HG02943 (cell line): ENCODE measurements around the gene COL23A1.

Experiments used
- ATAC-seq: cut with Tn5 transposase; IDR thresholded peaks from one replicate; pipeline ENCODE4 v1.9.1; 2021; ENCODE audit warnings: mild to moderate bottlenecking, low read depth, moderate library complexity; ENCODE audit not compliant: unreplicated experiment

Gene COL23A1

DNA sequence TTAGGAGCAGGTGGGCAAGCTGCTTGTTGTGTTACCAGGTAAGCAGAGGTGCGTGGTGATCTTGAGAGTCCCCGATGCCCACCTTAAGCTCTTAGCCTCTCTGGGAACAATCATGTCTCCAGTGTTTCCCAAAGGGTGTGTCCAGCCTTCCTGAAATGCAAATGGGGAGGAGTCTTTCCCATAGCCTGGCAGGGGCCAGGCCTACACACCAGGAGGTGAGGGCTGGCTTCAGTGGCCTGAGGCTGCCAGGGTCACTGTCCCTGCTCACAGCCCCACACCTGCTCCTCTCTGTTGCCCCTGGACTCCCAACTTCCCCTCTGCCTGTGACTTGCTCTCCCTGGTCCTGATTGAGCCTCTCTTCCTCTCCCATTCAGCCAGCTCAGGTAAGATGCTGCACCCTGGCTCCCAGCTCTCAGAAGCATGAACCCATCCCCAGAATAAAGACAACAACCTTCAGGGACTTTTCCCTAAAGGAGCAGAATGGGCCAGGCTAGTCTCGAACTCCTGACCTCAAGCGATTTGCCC, 291.8 kb downstream of the COL23A1 start:
- no peak for ATAC-seq

DNA sequence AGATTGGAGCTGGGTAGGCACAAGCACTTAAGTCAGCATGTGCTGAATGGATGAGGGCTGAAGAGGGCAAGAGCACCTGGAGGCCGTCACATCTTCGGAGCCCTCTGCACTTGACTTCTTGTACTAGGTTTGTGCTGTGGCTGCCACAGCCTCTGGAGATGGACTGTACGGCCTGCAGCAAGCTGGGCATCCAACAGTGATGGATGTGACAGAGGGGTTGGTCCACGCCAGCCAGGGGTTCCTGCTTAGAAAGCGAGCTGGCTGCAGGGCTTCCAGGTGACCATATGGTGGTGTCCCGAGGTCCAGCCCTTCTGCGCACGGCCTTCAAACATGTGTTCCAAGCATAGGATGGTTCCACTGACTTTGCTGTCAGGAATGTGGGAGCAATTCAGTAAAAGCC, 292.4 kb downstream of the COL23A1 start:
- ATAC-seq, result no peak

DNA sequence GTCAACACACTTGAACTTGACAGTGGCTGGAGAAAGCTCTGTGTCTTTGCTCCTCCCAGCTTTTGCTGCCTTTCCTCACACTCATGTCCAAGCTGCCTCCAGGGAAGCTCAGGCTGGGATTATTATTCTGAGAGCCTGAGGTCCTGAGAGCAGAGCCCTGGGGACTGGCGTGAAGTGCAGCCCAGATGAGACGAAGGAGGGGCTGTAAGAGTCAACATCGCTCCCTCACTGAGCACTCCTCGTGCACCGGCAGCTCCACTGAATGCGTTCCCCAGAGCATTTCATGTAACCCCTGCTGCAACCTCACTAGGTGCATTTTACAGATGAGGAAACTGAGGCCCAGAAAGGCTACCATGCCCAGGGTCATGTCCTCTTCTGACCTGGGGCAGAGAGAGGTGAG, 294.1 kb downstream of the COL23A1 start:
- ATAC-seq, result no peak

- no peak for ATAC-seq
These were observed 294.6 kb downstream of the COL23A1 start for GRCh38 chr5:178295589-178295988.

DNA sequence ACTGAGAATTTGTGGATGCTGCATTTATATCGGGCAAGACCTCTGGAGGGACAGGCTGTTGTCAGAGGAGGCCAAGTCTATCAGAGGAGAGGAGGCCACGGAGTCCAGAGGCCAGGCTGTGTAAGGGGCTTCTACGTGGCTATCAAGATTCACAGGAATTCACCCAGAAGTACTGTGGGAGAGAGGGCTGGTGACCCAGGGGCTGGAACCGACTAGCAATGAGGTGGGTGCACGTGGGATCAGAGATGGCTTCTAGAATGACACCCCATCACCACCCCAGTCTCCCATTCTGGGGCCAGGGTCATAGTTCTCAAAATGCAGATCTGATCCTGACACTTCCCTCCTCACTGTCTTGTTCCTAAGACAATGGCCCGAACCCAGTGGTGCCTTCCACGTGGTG, 296.4 kb downstream of the COL23A1 start:
- no peak for ATAC-seq

GRCh38 chr5:178293400-178293799, 296.8 kb downstream of the COL23A1 start:
- ATAC-seq, result no peak

- ATAC-seq, result no peak
These were observed 297.4 kb downstream of the COL23A1 start for GRCh38 chr5:178292826-178293205.

GRCh38 chr5:178291969-178292825, 298.0 kb downstream of the COL23A1 start:
- no peak for ATAC-seq

DNA sequence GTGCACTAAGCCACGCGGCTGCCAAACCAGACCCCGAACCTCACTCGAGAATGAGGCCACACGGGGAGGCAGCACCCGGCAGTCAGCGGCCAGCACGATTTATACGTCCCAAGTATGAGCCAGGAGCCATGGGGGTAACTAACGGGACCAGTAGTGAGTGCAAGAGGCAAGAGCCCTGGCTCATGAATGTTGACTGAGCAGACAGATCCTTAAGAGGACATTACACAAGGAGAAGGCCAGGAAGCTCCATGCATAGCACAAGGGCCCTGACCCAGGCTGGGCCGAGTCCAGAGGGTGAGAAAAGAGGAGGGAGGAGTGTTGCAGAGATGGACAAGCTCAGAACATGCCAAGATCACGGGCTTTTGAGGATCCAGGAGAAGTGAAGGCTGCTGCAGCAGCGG, 299.0 kb downstream of the COL23A1 start:
- no peak for ATAC-seq

DNA sequence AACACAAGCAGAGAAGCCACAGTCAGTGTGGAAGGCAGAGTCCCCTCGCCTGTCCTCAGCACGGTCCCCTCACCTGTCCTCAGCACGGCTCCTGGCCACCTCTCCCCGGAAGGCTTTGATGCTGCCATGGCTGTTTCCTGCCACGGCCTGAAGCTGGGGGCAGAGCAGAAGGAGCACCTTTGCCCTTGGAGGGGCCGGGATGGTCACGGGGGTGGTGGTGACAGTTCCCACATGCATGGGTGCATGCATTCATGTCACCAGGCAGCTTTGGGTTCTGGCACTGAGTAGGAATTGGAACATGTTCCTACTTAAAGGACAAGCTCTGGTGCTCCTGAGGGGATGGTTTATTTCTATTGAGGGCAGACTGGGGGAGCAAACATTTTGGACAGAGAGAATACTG, 299.8 kb downstream of the COL23A1 start:
- no peak for ATAC-seq

DNA sequence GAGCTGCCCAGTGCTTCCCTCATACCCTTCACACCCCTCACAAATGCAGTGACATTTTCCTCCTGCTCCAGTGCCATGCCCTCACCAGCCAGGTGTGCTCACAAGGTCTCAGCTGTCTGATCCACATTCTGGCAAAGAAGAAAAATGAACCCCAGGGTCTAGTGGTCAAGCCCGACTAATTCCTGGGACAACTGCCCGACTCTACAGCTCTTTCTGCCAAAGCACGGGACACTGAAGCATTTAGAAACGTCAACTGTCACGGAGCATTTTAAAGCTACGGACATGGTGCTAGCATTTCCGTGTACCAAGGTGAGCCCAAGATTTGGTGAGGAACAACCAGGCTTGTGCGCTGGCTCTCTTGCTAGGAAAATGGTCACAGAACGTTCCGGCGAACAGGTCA, 300.8 kb downstream of the COL23A1 start:
- ATAC-seq, result no peak

DNA sequence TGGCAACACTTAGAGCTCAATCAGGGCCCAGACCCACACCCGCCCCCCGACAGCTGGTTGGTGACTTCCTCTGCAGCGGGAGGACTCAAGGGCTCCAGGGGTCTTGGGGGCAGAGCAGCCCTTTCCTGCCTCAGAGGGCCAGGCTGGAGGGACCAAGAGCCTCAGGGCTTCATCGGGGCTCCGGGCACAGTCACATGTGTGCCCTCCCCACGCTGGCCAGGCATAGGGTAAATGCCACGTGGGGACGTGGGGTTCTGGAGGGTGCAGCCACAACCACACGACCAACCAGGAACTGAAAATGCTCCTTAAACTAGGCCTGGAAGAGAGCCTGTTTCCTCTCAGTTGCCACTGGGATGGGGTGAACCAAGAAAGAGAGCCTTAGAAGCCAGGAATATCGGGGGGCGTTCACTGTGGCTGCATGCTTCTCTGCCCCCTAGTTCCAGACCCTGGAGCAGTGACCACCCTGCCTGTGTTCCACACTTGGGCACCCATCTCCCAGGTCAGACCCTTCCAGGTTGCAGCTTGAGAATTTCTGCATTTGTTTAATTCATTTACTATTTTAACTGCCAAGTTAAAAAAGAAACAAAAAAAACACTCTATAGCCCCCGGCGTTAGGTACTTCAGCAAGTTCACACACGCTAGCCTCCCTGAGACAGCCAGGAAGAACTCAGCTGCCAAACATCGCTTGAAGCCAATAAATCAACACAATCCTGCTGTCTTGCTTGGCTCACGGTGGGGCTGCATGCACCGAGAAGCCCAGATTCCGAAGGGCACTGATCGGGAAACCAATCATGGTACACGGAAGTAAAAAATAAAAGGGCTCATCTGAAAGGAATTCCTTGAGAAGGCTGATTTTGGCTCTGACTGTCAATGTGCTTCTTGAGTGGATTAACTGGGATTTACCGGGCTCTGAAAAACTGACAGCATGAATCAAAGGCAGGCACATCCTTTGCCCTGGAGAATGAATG, 301.5 kb downstream of the COL23A1 start:
- ATAC-seq, result no peak

DNA sequence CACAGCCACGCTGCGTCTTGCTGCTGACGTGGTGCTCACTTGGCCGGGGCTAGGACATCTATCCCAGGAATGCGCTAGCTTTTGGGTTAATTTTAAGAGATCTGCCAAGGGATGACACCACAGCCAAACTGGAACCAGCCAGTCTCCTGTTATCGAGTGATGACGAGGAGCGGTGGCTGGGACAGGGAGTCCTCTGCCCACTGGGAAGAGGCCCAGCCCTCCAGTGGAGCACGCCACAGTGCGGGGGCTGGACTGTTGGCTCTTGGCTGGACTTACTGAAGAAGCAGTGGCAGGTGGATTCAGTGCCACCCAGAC, 302.4 kb downstream of the COL23A1 start:
- ATAC-seq, result no peak

DNA sequence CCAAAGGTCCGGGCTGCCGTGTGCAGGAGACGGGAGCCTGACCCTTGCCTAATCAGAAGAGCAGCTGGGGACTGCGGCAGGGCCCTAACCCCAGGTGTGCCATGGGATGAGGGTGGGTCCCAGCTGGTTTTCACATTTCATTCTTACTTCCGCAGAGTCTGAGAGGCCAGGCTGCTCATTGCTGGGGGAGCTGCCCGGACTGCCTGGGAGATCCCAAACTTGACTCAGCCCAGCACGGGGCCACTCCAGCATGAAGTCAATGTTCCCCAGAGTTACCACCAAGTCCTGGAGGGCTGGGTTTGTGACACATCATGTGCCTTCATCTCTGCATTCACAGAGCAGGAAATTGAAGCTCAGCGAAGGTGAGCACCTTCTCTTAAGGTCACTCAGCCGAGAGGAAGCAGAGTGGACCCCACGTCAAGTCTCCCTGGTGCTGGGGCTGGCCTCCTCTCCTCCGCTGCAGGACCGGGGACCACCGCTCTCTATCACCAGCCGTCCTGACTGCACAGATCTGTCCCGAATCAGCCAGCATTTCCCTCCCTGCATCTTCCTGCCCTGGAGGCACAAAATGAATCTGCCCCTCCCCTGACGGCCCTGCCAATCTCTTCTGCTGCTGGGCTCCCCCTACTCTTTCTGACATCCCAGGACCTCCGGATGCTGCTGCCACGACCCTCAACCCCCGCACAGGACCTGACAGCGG, 303.0 kb downstream of the COL23A1 start:
- ATAC-seq, result no peak

DNA sequence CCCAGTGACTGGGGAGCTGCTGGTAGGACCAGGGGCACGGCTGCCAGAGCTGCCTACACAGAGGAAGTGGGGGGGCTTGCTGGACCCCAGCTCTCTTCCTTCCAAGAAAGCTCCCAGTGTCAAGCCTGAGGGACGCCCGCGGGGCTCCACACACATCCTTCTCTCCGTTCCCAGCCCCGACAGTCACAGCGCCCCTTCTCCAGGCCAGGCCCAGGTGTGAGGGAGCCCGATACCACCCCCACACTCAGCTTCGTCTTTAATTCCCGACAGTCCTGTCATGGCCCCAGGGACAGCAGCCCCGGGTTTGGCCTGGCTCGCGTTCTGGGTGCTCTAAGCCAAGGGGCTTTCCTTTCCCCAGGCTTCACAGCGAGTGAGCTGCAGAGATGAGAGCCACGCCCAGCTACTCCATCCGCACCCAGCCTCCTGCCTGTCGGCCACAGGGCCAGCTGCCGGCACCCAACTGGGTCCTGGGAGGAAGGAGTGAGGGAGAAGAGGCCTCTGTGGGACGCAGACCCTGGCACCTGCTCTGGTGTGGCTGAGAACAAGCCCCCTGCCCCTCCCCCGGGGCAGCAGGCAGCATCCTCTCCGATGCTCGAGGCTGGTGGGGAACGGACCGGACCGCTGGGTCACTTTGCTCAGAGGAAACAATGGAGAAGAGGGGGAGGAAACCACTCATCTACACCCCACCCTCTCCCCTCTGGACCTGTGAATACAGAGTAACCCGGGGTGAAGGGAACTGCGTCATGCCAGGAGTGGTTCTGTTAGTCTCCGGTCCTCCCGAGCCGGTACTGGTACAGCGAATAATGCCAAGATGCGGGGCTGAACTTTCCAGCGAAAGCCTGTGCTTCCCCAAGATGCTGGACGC, 303.7 kb downstream of the COL23A1 start:
- no peak for ATAC-seq

GRCh38 chr5:178285399-178286225, 304.6 kb downstream of the COL23A1 start:
- ATAC-seq, result no peak

DNA sequence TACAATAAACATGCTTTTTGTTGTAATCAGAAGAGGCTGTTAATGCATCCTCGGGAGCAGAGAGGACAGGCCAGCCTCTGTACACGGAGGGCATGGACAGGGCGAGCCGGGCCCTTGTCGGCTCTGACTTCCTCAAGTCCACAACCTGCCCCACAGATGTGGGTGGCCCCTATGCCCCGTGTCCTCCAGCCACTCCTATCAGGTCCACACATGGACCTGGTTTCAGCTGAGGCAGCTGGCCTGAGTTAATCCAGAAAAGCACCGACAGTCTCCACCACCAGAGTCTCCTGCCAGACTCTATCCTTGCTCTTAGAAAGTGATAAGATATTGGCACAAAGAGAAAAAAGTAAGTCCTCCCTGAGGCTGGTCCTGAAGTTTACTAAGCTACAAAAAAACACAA, 305.2 kb downstream of the COL23A1 start:
- no peak for ATAC-seq

- ATAC-seq, result no peak
These were observed 306.0 kb downstream of the COL23A1 start for GRCh38 chr5:178284093-178284675.

DNA sequence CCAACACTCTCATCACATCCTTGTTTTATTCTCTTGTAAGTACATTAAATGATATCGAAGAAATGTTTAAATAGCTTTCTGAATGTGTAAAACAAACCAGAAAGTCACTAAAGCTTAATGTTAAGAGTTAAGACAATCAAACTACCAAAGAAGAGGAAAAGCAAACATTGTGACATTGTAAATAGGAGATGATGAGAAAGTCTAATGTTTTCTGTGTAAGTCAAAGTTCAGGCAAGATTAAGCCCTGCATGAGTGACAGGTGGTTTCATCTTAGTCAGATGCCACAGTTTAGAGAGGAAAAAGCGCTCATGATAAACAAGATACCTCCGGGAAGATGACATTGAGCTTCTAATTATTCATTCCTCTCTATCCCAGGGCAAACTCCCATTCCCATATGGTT, 306.7 kb downstream of the COL23A1 start:
- no peak for ATAC-seq
